Hematopoietic multipotent progenitor cell treated with erythropoietin and hydrocortisone succinate and interleukin-3 and kit ligand, for 17 days (in vitro differentiated cells): ENCODE measurements around the gene FRMD4A.
"Not testable (repeated sequence)": the region's sequence is repeated elsewhere in the genome, so short reads cannot be mapped to it uniquely, and the experiment has no call there.

ENCODE experiments used
- DNase-seq: peaks from one replicate; pipeline ENCODE4 v3.0.0-alpha.2; 2015; ENCODE audit warnings: low spot score

FRMD4A gene

GRCh38 chr10:13877154-13877909 lies 453.4 kb downstream of the FRMD4A start:
- DNase-seq: no peak

DNA sequence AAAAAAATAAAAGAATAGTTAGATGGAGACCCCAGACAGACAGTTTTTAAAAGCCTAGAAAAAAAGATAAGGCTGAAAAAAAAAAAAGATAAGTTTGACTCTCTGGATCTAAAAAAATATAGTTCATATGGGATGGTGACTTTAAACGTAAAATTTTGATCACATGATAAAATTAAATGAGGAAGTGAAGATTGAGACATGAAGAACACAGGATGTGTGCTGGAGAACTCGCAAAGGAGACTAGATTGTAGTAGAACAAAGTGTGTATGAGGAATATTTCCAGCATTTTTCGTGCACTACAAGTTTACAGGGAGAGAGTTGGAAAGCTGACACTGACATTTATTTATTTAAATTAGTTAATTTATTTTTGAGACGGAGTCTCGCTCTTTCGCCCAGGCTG lies 457.5 kb downstream of the FRMD4A start:
- DNase-seq: no peak

GRCh38 chr10:13872411-13872810 lies 458.3 kb downstream of the FRMD4A start:
- DNase-seq: no peak

GRCh38 chr10:13871776-13872175 lies 458.9 kb downstream of the FRMD4A start:
- DNase-seq: no peak

DNA sequence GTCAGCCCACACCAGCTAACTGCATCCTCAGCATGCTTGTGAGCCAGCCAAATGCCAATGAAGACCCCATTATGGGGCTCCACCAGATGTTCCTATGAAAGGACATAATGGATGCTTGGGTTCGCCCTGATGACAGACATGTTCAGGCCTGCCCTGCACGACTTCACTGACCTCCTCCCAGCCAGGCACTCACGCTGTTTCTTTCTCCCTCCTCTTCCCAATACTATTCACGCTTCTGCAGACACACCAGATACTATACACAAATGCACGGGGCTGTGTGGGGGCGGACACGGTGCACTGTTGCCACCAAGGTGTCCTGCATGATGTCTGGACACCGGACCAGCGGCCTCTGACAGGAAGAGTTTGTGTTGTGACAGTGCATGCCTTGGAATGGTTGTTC lies 459.7 kb downstream of the FRMD4A start:
- no peak for DNase-seq

DNA sequence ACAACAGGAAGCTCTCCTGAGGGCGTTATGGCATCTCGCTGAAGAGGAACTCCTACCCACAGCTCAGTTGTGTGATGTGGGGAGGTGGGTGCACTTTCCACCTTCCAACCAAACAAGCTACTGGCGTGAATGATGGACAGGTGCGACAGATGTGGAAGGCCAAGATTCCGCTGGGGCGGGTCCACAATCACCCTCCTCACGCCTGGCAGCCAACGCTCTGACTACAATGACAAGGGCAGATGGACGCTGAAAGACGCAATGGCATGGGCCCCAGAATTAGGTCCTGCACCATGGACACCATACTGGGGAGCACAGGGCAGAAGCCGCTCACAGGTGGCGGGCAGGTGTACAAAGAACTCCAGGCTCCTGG lies 461.4 kb downstream of the FRMD4A start:
- no peak for DNase-seq

DNA sequence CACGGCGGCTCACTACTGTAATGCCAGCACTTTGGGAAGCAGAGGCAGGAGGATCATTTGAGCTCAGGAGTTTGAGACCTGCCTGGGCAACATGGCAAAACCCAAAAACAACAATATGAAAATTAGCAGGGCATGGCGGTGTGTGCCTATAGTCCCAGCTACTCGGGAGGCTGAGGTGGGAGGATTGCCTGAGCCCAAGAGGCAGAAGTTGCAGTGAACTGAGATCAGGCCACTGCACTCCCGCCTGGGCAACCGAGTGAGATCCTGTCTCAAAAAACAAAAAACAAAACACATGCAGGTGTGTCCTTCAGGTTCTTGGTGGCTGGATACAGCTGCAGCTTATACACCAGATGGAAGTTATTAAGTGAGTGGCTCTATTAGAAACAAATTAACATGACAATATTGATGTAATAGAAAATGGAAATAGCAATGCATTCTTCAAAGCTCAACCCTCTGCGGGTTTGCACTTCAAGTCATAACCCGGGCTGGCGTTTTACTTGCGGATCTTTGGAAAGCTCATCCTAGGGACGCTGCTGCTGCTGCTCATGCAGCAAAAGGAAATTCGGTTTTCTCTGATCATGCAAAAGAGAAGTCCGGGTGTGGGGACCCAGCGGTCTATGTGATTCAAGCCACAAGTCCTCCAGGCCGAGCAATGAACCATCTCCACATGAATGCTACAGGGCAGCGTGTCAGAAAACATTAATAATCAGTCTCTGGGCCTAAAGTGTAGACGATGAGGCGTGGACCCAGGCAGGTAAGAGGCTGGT lies 462.0 kb downstream of the FRMD4A start:
- no peak for DNase-seq

DNA sequence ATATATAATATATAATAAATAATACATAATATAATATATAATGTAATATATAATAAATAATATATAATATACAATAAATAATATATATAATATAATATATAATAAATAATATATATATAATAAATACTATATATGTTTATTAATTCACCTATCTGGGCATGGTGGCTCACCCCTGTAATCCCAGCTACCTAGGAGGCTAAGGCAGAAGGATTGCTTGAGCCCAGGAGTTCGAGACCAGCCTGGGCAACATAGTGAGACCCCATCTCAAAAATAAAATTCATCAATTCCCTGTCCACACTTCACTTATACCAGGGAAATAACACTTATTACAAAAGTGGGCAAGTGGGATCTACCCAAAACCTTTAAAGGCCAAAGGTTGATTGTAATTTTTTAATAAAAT lies 462.9 kb downstream of the FRMD4A start:
- no peak for DNase-seq

- DNase-seq: no peak
Observed at GRCh38 chr10:13865758-13866491, 464.8 kb downstream of the FRMD4A start.

DNA sequence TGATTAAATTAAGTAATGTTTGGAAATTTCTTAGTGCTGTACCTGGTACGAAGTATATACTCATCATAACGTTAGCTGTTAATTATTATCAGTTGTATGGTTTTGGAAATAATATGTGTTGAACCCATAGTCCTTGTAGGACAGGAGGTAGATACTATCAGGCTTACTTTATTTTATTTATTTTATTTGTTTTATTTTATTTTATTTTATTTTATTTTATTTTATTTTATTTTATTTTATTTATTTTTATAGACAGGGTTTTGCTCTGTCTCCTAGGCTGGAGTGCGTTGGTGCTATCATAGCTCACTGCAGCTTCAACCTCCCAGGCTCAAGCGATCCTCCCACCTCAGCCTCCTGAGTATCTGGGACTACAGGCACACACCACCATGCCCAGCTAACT lies 465.5 kb downstream of the FRMD4A start:
- DNase-seq: not testable (repeated sequence)

DNA sequence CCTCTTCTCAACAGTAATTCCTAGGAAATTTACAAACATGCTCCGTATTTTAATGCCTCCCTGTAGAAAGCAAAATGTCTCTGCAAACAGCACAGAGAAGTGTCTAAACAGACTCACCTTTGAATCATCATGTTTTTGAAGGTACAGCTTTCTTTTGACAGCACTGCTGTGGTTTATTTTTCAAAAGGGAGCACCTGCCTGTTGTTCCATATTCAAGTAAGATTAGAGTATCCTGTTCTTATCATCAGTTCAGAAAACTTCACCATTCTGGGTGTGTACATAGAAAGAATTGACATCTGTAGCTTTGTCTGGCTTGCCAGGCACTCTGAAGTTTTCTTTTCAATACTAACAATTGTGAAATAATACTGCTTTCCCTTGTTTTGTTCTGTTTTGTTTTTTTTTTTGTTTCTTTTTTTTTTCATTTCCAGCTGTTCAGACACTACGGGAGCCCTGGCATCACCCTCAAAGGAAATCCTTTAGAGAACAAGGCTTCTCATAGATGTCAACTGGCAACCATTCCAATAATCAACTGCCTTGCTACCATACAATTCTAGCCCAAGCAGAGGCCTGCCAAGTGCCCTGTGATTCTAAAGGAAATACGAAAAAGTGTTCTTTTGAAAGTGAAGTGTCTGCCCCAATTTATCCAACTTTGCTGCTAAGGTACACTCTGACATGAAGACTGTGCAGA lies 468.0 kb downstream of the FRMD4A start:
- DNase-seq: no peak

GRCh38 chr10:13860886-13861285 lies 469.8 kb downstream of the FRMD4A start:
- no peak for DNase-seq

GRCh38 chr10:13859979-13860654 lies 470.6 kb downstream of the FRMD4A start:
- no peak for DNase-seq

DNA sequence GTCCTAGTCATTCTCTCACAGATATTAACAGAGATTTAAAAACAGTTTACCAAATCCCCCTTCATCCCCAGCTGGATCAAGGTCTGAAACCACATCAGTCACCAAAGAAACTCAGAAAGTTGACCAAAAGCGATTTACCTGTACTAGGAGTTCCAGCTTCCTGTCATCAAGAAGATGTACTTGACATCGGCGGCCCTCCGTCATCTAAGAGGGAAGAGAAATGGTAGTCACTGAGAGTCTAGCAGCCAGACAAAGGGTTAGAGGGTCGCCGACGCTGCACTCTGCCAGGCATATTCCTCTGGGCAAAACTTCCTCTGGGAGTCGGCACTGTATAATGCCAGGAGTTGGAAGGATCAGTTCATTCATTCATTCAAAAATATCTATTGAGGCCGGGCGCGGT lies 472.0 kb downstream of the FRMD4A start:
- no peak for DNase-seq

DNA sequence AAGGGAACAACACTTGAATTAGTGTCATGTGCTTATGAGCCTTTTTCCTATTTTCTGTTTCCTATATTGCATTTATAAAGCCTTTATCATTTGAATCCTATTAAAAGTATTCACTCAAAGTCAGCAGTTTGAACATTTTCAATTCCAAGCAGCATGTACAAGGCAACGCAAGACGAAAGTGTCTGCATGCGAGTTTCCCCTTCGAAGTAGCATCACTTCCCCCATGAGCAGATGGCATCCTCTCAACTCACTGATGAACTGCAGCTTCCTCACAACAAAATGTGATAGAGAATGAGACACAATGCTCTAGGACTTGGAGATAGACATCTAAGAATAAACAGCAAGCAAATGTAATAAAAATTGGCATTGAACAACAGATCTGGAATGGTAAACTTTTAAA lies 473.3 kb downstream of the FRMD4A start:
- DNase-seq: no peak

DNA sequence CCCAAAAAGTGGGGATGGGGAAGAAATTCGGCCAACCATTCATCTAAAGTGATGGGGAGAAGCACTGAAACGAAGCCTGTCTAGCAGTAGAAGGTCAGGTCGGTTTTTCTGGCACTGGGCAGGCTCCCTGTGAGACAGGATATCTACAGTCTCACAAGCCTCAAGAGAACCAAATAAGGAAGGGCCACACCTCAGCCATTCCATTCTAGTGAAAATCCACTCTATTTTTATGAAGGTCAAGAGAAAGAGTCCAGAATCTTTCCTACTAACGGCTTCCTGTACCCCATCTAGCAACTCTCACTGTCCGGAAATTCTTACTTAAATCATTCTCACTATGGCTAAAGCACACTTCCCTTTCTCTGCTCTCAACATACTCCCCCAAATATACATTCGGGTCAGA lies 476.9 kb downstream of the FRMD4A start:
- DNase-seq: no peak

- no peak for DNase-seq
Observed at GRCh38 chr10:13852872-13853271, 477.9 kb downstream of the FRMD4A start.

DNA sequence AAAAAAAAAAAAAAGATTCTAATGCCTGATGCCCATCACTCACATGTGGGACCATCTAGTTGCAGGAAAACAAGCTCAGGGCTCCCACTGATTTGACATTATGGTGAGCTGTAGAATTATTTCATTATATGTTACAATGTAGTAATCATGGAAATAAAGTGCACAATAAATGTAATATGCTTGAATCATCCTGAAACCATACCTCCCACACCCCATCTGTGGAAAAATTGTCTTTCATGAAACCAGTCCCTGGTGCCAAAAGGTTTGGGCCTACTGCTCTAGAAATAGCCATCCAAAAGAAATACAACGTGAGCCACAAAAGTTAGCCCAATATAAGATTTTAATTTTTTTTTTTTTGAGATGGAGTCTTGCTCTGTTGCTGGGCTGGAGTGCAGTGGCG lies 478.8 kb downstream of the FRMD4A start:
- no peak for DNase-seq

DNA sequence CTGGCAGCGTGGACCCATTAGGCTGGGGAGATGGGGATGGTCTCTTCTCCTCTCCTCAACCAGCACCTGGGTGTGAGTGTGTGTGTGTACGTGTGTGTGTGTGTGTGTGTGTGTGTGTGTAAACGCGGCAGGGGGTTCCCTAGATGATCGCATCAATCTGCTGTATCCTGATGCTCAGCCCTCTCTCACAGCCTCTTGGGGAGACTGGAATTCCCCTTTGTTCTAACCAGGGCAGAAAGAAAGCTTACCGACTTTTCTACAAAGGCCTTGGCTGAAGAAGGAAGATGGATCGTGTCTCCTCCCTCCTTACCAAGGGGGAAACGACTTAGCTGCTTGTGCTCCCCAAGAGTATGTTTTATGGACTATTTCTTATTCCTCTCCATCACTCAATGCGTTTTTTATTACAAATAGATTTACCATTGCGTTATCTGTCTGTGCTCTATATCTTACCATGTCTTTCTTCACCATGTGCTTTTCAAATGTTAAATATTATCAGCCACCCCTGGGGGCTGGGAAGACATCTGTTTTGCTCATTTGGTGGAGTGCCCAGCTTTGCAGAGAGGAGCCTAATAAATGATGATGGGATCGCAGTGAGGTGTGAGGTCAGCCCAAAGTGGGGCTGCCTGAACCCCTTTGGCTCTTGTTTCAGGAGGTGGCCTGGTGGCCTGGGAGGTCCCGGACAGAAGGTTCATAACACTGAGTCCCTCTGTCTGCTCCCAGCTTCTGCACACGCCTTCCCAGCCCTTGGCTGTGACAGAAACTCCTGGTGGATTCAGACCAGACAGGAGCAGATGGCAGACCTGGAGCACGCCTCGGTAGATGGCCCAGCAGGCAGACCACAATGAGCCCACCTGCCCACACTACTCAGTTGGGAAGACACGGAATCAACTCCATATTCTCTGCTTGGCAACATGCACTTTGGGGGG lies 481.9 kb downstream of the FRMD4A start:
- no peak for DNase-seq

DNA sequence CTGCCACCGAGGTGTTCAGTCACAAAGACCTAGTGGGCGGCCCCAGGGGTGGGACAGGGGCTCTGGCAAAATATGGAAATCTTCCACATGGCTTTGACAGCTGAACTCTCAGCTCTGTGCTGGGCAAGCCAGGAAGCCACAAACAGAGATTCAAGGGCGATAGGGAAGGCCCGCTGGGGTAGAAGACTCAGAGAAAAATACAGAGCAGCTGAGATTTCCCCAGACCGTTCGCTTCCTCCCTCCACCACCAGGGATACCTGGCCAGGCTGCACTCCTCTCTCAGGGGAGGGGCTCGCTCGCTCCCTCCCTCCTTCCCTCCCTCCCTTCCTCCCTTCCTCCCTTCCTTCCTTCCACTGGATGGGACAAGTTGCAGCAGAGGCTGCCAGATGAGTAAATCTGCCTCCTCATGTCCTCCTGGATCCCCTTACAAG lies 483.5 kb downstream of the FRMD4A start:
- DNase-seq: no peak

- DNase-seq: no peak
Observed at GRCh38 chr10:13845897-13846296, 484.8 kb downstream of the FRMD4A start.
